ENCODE data around the gene PRMT9. TPM values are rescaled to one million over a fixed set of nuclear protein-coding genes. Genes with fewer than 3 reads are reported as not detected.

PRMT9 gene
- total RNA-seq, 5 donors from 2014 or later (not counting 1 experiment from before 2014, with no cell fraction given) = 9.8 to 17.3 (median 12.3) TPM

DNA sequence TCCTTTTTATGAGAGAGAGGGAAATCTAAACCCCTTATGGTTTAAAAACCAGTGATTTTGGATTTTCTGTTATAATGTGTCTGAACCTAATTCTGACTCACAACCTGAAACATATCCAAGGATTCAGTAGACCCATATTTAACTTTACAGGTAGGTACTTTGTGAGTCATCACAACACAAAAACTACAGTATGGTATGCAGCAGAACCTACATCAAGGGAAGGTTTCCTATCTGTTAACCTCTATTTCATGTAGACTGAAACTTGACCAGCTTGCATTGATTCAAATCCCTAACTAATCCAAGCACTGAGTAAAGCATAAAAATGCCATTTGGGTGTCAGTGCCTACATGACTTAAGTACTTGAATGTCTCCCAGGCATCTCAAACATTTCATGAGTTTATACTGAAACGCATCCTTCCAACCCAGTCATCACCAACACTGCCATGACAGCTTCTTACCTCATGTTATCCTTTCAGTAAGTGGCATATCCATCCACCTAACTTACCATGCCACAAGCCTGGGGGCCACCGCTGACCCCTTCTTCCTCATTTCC, 43.6 kb upstream of the PRMT9 start:
- peaks cover 0 to 1% of the 10 kb centered on the region in 2 donors for H3K27me3 Mint-ChIP-seq
- no peak overlapping the region for H3K4me3 Mint-ChIP-seq
- H3K4me1 Mint-ChIP-seq = peaks cover 7 to 10% (median 9%) of the 10 kb centered on the region in 3 donors
- 100% methylated on average over 2 of the region's 2 CpGs for WGBS (ENCODE audit: insufficient coverage)
- ATAC-seq (replicated peaks in 1 of 4) = no peak
- Histone ChIP-seq H3K9me3 (no peaks in the 10 kb centered on the region), H3K4me3 (ENCODE audit: control insufficient read depth in 1 of 2, extremely low read depth in 1 of 2, low read length in 1 of 2) (no peak overlapping the region), H3K36me3 (ENCODE audit: control insufficient read depth in 2 of 2, extremely low read depth in 1 of 2, insufficient read depth in 1 of 2, low read length in 1 of 2) (no peaks in the 10 kb centered on the region), H3K27me3 (replicated peaks in 1 of 2; ENCODE audit: control insufficient read depth in 2 of 2, extremely low read depth in 1 of 2, insufficient read depth in 2 of 2, low read length in 1 of 2) (no peaks in the 10 kb centered on the region), H3K27ac (ENCODE audit: low read length) (no peak overlapping the region), H3K4me1 (ENCODE audit: control insufficient read depth in 1 of 2, extremely low read depth in 1 of 2, insufficient read depth in 2 of 2, low read length in 2 of 2) (peaks cover 2 to 11% of the 10 kb centered on the region in 2 experiments)
- no peak overlapping the region for H3K27ac Mint-ChIP-seq
- ChIA-PET POLR2A (interaction anchor here in 1 of 2 donors (1.2 kb wide), 1 partner anchor 14 kb away, joined by 3 read pairs; no protein-coding TSS in a partner anchor), CTCF (interaction anchor here (0.9 to 1.7 kb wide), 5 partner anchors 10 to 140 kb away, joined by 3 to 5 read pairs (median 4); no protein-coding TSS in a partner anchor)
- H3K9me3 Mint-ChIP-seq = no peaks in the 10 kb centered on the region
- DNase-seq = no peak
- H3K36me3 Mint-ChIP-seq = no peaks in the 10 kb centered on the region

DNA sequence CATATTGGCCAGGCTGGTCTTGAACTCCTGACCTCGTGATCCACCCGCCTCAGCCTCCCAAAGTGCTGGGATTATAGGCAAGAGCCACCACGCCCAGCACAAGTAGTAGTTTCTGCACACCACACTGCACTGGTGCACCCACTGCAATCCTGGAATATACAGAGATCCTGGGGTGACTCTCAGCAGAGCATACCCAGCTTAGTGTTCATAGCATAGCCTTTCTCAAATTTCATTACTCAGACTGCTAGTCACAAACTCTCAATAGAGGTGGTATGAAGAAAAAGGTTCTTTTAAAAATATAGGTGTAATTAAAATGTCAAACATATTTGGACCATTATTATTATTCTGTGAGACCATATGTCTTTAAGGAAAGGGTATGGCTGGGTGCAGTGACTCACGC, 41.7 kb upstream of the PRMT9 start:
- H3K4me3 Mint-ChIP-seq = no peak overlapping the region
- H3K9me3 Mint-ChIP-seq = no peaks in the 10 kb centered on the region
- no peaks in the 10 kb centered on the region for H3K9me3 ChIP-seq
- ChIA-PET CTCF (interaction anchor here in 1 of 2 donors (1.1 kb wide), 1 partner anchor 17 kb away, joined by 3 read pairs; no protein-coding TSS in a partner anchor), POLR2A (no interaction called here)
- H3K4me1 ChIP-seq (ENCODE audit: control insufficient read depth in 1 of 2, extremely low read depth in 1 of 2, insufficient read depth in 2 of 2, low read length in 2 of 2) = peaks cover 0 to under 1% of the 10 kb centered on the region in 2 experiments
- H3K36me3 Mint-ChIP-seq = no peaks in the 10 kb centered on the region
- H3K27ac ChIP-seq (ENCODE audit: low read length) = no peak overlapping the region
- DNase-seq (no peak), ATAC-seq (replicated peaks in 1 of 4) (no peak)
- H3K36me3 ChIP-seq (ENCODE audit: control insufficient read depth in 2 of 2, extremely low read depth in 1 of 2, insufficient read depth in 1 of 2, low read length in 1 of 2) = no peaks in the 10 kb centered on the region
- no peak overlapping the region for H3K27ac Mint-ChIP-seq
- peaks cover 0 to 4% (median 2%) of the 10 kb centered on the region in 3 donors for H3K4me1 Mint-ChIP-seq
- peaks cover 0 to 1% of the 10 kb centered on the region in 2 donors for H3K27me3 Mint-ChIP-seq
- H3K4me3 ChIP-seq (ENCODE audit: control insufficient read depth in 1 of 2, extremely low read depth in 1 of 2, low read length in 1 of 2) = no peak overlapping the region
- 95% methylated on average over 3 of the region's 4 CpGs for WGBS (ENCODE audit: insufficient coverage)
- H3K27me3 ChIP-seq (replicated peaks in 1 of 2; ENCODE audit: control insufficient read depth in 2 of 2, extremely low read depth in 1 of 2, insufficient read depth in 2 of 2, low read length in 1 of 2) = no peaks in the 10 kb centered on the region

DNA sequence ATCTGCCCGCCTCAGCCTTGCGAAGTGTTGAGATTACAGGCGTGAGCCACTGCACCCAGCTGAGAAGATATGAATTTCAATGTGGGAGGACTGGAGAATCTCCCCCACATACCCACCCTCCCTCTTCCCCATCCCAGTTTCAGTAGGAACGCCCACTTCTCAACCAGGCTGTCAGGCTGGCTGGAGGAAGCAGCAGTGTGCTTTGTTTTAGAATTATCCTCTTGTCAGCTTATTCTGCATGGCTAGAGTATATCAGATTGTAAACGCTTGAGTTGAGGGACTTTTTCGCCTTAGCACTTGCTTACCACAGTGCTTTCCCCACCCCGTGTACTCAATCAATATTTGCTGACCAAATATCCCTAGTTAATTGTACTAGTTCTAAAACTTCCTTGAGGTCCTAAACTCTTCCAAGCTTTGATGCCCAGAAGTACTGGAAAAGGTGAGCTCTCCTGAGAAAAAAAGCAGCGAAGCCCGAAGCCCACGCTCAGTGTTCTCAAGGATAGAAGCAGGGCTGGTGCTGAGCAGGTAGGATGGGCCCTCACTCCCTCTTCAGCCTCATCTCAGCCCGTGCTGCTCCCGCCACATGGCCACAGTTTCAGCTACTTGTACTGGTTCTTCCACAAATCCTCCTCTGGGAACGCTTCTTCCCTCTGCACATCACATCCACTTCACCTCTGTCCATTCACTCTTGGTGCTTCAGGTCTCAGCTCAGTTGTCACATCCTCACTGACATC, 40.7 kb upstream of the PRMT9 start:
- no peaks in the 10 kb centered on the region for H3K4me1 ChIP-seq (ENCODE audit: control insufficient read depth in 1 of 2, extremely low read depth in 1 of 2, insufficient read depth in 2 of 2, low read length in 2 of 2)
- no peak overlapping the region for H3K27ac Mint-ChIP-seq
- CTCF ChIA-PET = interaction anchor here (0.6 to 1.1 kb wide), 5 partner anchors 14 to 160 kb away, joined by 3 to 6 read pairs (median 3); no protein-coding TSS in a partner anchor
- no peaks in the 10 kb centered on the region for H3K4me1 Mint-ChIP-seq
- 97% methylated on average over 4 of the region's 13 CpGs for WGBS (ENCODE audit: insufficient coverage)
- H3K36me3 Mint-ChIP-seq = no peaks in the 10 kb centered on the region
- no peak overlapping the region for H3K4me3 ChIP-seq (ENCODE audit: control insufficient read depth in 1 of 2, extremely low read depth in 1 of 2, low read length in 1 of 2)
- no peaks in the 10 kb centered on the region for H3K27me3 ChIP-seq (replicated peaks in 1 of 2; ENCODE audit: control insufficient read depth in 2 of 2, extremely low read depth in 1 of 2, insufficient read depth in 2 of 2, low read length in 1 of 2)
- H3K27me3 Mint-ChIP-seq = peaks cover 0 to 3% of the 10 kb centered on the region in 2 donors
- no peaks in the 10 kb centered on the region for H3K9me3 Mint-ChIP-seq
- H3K27ac ChIP-seq (ENCODE audit: low read length) = no peak overlapping the region
- no peak overlapping the region for H3K4me3 Mint-ChIP-seq
- ATAC-seq (replicated peaks in 1 of 4) = no peak
- H3K36me3 ChIP-seq (ENCODE audit: control insufficient read depth in 2 of 2, extremely low read depth in 1 of 2, insufficient read depth in 1 of 2, low read length in 1 of 2) = no peaks in the 10 kb centered on the region
- POLR2A ChIA-PET = no interaction called here
- H3K9me3 ChIP-seq = no peaks in the 10 kb centered on the region
- no peak for DNase-seq

DNA sequence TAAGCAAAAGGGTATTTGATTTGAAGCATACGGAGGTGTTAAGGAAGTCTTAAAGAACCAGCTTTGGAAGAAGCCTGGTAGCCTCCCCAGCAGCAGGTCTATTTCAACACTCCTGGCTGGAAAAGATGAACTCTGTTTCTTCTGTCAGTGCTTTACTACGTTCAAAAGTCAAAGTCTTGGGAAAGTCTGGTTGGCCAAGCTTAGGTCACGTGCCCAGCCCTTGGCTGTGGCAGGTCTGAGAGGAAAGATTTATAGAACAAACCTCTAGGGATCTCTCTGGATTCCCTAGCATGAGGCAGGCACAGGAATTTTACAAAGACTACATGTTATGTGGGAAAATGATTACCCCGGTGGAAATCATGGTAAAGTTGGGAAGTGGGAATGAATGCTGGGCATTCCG, 39.4 kb upstream of the PRMT9 start:
- WGBS (ENCODE audit: insufficient coverage) = 92% methylated on average over 2 of the region's 5 CpGs
- Mint-ChIP-seq H3K36me3 (no peaks in the 10 kb centered on the region), H3K4me1 (no peaks in the 10 kb centered on the region), H3K9me3 (no peaks in the 10 kb centered on the region), H3K27ac (no peak overlapping the region), H3K4me3 (no peak overlapping the region), H3K27me3 (peaks cover 0 to 3% of the 10 kb centered on the region in 2 donors)
- CTCF ChIA-PET = no interaction called here
- POLR2A ChIA-PET = no interaction called here
- no peak overlapping the region for H3K4me3 ChIP-seq (ENCODE audit: control insufficient read depth in 1 of 2, extremely low read depth in 1 of 2, low read length in 1 of 2)
- no peaks in the 10 kb centered on the region for H3K36me3 ChIP-seq (ENCODE audit: control insufficient read depth in 2 of 2, extremely low read depth in 1 of 2, insufficient read depth in 1 of 2, low read length in 1 of 2)
- H3K27me3 ChIP-seq (replicated peaks in 1 of 2; ENCODE audit: control insufficient read depth in 2 of 2, extremely low read depth in 1 of 2, insufficient read depth in 2 of 2, low read length in 1 of 2) = no peaks in the 10 kb centered on the region
- ATAC-seq (replicated peaks in 1 of 4) (no peak), DNase-seq (no peak)
- no peaks in the 10 kb centered on the region for H3K4me1 ChIP-seq (ENCODE audit: control insufficient read depth in 1 of 2, extremely low read depth in 1 of 2, insufficient read depth in 2 of 2, low read length in 2 of 2)
- H3K27ac ChIP-seq (ENCODE audit: low read length) = no peak overlapping the region
- no peaks in the 10 kb centered on the region for H3K9me3 ChIP-seq

DNA sequence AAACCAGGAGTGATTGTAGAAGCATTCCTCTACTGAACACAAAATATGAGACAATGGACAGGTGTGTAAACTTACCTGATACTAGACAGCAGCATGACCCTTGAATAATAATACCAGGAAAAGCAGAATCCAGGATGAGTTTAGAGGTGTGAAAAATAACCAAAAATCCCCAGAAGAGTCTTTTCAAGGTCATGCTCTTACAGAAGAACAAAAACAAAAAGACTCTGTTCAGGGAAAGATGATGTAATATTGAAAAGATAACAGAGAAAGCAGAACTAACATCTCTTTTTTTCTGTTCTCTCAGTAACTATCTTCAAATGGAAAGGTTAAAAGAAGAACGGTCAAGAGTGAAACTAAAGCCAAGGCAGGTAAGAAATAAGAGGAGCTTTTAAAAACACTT, 33.9 kb upstream of the PRMT9 start:
- Histone ChIP-seq H3K9me3 (no peaks in the 10 kb centered on the region), H3K27ac (ENCODE audit: low read length) (no peak overlapping the region), H3K4me1 (ENCODE audit: control insufficient read depth in 1 of 2, extremely low read depth in 1 of 2, insufficient read depth in 2 of 2, low read length in 2 of 2) (no peaks in the 10 kb centered on the region), H3K4me3 (ENCODE audit: control insufficient read depth in 1 of 2, extremely low read depth in 1 of 2, low read length in 1 of 2) (no peak overlapping the region), H3K36me3 (ENCODE audit: control insufficient read depth in 2 of 2, extremely low read depth in 1 of 2, insufficient read depth in 1 of 2, low read length in 1 of 2) (no peaks in the 10 kb centered on the region), H3K27me3 (replicated peaks in 1 of 2; ENCODE audit: control insufficient read depth in 2 of 2, extremely low read depth in 1 of 2, insufficient read depth in 2 of 2, low read length in 1 of 2) (no peaks in the 10 kb centered on the region)
- WGBS (ENCODE audit: insufficient coverage) = no CpG with 5 or more reads among the region's 1 CpG
- Mint-ChIP-seq H3K27ac (no peak overlapping the region), H3K27me3 (peaks cover 2 to 9% of the 10 kb centered on the region in 2 donors), H3K4me1 (no peaks in the 10 kb centered on the region), H3K9me3 (no peaks in the 10 kb centered on the region), H3K4me3 (no peak overlapping the region), H3K36me3 (no peaks in the 10 kb centered on the region)
- DNase-seq (no peak), ATAC-seq (replicated peaks in 1 of 4) (no peak)
- POLR2A ChIA-PET = no interaction called here
- CTCF ChIA-PET = no interaction called here

- no peaks in the 10 kb centered on the region for H3K36me3 Mint-ChIP-seq
- ATAC-seq (replicated peaks in 1 of 4) (no peak), DNase-seq (no peak)
- Histone ChIP-seq H3K4me1 (ENCODE audit: control insufficient read depth in 1 of 2, extremely low read depth in 1 of 2, insufficient read depth in 2 of 2, low read length in 2 of 2) (no peaks in the 10 kb centered on the region), H3K9me3 (no peaks in the 10 kb centered on the region), H3K27ac (ENCODE audit: low read length) (no peak overlapping the region), H3K4me3 (ENCODE audit: control insufficient read depth in 1 of 2, extremely low read depth in 1 of 2, low read length in 1 of 2) (no peak overlapping the region), H3K27me3 (replicated peaks in 1 of 2; ENCODE audit: control insufficient read depth in 2 of 2, extremely low read depth in 1 of 2, insufficient read depth in 2 of 2, low read length in 1 of 2) (no peaks in the 10 kb centered on the region), H3K36me3 (ENCODE audit: control insufficient read depth in 2 of 2, extremely low read depth in 1 of 2, insufficient read depth in 1 of 2, low read length in 1 of 2) (no peaks in the 10 kb centered on the region)
- CTCF ChIA-PET = interaction anchor here in 1 of 2 donors (0.7 kb wide), 1 partner anchor 27 kb away, joined by 3 read pairs; no protein-coding TSS in a partner anchor
- peaks cover 0 to 9% of the 10 kb centered on the region in 2 donors for H3K27me3 Mint-ChIP-seq
- H3K9me3 Mint-ChIP-seq = no peaks in the 10 kb centered on the region
- no peak overlapping the region for H3K27ac Mint-ChIP-seq
- no peak overlapping the region for H3K4me3 Mint-ChIP-seq
- H3K4me1 Mint-ChIP-seq = no peaks in the 10 kb centered on the region
- POLR2A ChIA-PET = interaction anchor here in 1 of 2 donors (0.6 kb wide), 1 partner anchor 11 kb away, joined by 12 read pairs; no protein-coding TSS in a partner anchor
- 95% methylated on average over 6 of the region's 8 CpGs for WGBS (ENCODE audit: insufficient coverage)
These were observed 30.8 kb upstream of the PRMT9 start for GRCh38 chr4:147714575-147715401.

Measured in T-cell (primary cell).